Mesenchymal stem cell (in vitro differentiated cells and primary cell): Measurements from ENCODE around the gene EFEMP2.

Experiments
- DNase-seq: peaks from one replicate; pipeline ENCODE4 v3.0.0-alpha.2; 2013
- H2AFZ ChIP-seq: one replicate; pipeline ENCODE4 v1.6.1; 2013; ENCODE audit warnings: low read depth, mild to moderate bottlenecking, control low read depth, inconsistent platforms, low read length, moderate library complexity
- H2AK5ac ChIP-seq: 2 replicates; pipeline ENCODE4 v1.6.1; 2013; ENCODE audit warnings: low read length, moderate library complexity, mild to moderate bottlenecking, inconsistent platforms; ENCODE audit not compliant: severe bottlenecking
- H2BK120ac ChIP-seq: one replicate; pipeline ENCODE4 v1.6.1; 2013; ENCODE audit warnings: low read depth, mild to moderate bottlenecking, inconsistent platforms, low read length, moderate library complexity
- H2BK12ac ChIP-seq, 2 experiments: one replicate each; pipeline ENCODE4 v1.6.1; 2013; ENCODE audit warnings: inconsistent platforms in 2 of 2, low read length in 2 of 2, mild to moderate bottlenecking in 2 of 2, moderate library complexity in 2 of 2, control low read depth in 1 of 2
- H2BK15ac ChIP-seq: one replicate; pipeline ENCODE4 v1.6.1; 2013; ENCODE audit warnings: mild to moderate bottlenecking, low read depth, inconsistent platforms; ENCODE audit not compliant: poor library complexity, severe bottlenecking
- H2BK5ac ChIP-seq: 2 replicates; pipeline ENCODE4 v1.6.1; 2013; ENCODE audit warnings: low read depth, mild to moderate bottlenecking, low read length, control low read depth, inconsistent platforms; ENCODE audit not compliant: poor library complexity, severe bottlenecking
- H3K14ac ChIP-seq, 2 experiments: one replicate each; pipeline ENCODE4 v1.6.1; 2013; ENCODE audit warnings: inconsistent platforms in 2 of 2, low read length in 2 of 2, control low read depth in 1 of 2, mild to moderate bottlenecking in 1 of 2, moderate library complexity in 1 of 2
- H3K18ac ChIP-seq, 2 experiments: one replicate each; pipeline ENCODE4 v1.6.1; 2013; ENCODE audit warnings: inconsistent platforms in 2 of 2, low read length in 2 of 2, control low read depth in 1 of 2, low read depth in 1 of 2, mild to moderate bottlenecking in 1 of 2
- H3K23ac ChIP-seq, 2 experiments: one replicate each; pipeline ENCODE4 v1.6.1; 2013; ENCODE audit warnings: inconsistent platforms in 2 of 2, low read length in 2 of 2, mild to moderate bottlenecking in 2 of 2, moderate library complexity in 2 of 2, control low read depth in 1 of 2
- H3K27ac ChIP-seq: 2 replicates; pipeline ENCODE4 v1.5.1; 2013; ENCODE audit warnings: mild to moderate bottlenecking, moderate library complexity, low read length, control low read depth, inconsistent platforms; ENCODE audit not compliant: poor library complexity, severe bottlenecking
- H3K27me3 ChIP-seq, 2 experiments: 2 replicates each; pipeline versions ENCODE4 v1.6.1 to v1.7.0; 2013; ENCODE audit warnings: low read length in 2 of 2, mild to moderate bottlenecking in 2 of 2, moderate library complexity in 2 of 2, control low read depth in 1 of 2, inconsistent platforms in 1 of 2; ENCODE audit not compliant: control insufficient read depth in 1 of 2, insufficient read depth in 1 of 2
- H3K36me3 ChIP-seq, 2 experiments: 2 replicates each; pipeline versions ENCODE4 v1.6.1 to v1.7.0; 2013; ENCODE audit warnings: low read length in 2 of 2, control low read depth in 1 of 2, inconsistent platforms in 1 of 2, low read depth in 1 of 2, mild to moderate bottlenecking in 1 of 2; ENCODE audit not compliant: insufficient read depth in 2 of 2, control insufficient read depth in 1 of 2
- H3K4ac ChIP-seq, 2 experiments: one replicate each; pipeline ENCODE4 v1.6.1; 2013; ENCODE audit warnings: inconsistent platforms in 2 of 2, low read length in 2 of 2, mild to moderate bottlenecking in 2 of 2, moderate library complexity in 2 of 2, control low read depth in 1 of 2, low read depth in 1 of 2
- H3K4me1 ChIP-seq: 2 replicates; pipeline ENCODE4 v1.6.1; 2013; ENCODE audit warnings: low read depth, low read length, control low read depth; ENCODE audit not compliant: control insufficient read depth, insufficient read depth
- H3K4me2 ChIP-seq: 2 replicates; pipeline ENCODE4 v1.6.1; 2013; ENCODE audit warnings: low read length, mild to moderate bottlenecking, inconsistent platforms; ENCODE audit not compliant: poor library complexity, severe bottlenecking
- H3K4me3 ChIP-seq, 2 experiments: 2 replicates each; pipeline versions ENCODE4 v1.5.1 to v1.7.0; 2013; ENCODE audit warnings: low read length in 2 of 2, mild to moderate bottlenecking in 2 of 2, control low read depth in 1 of 2, low read depth in 1 of 2; ENCODE audit not compliant: insufficient read depth in 1 of 2
- H3K79me1 ChIP-seq: replicated peaks from 2 replicates; pipeline ENCODE4 v1.6.1; 2013; ENCODE audit warnings: mild to moderate bottlenecking, control low read depth, low read length, inconsistent platforms; ENCODE audit not compliant: poor library complexity, severe bottlenecking
- H3K9ac ChIP-seq: 2 replicates; pipeline ENCODE4 v1.7.0; 2013; ENCODE audit warnings: mild to moderate bottlenecking, low read length, moderate library complexity
- H3K9me3 ChIP-seq: 2 replicates; pipeline ENCODE4 v1.7.0; 2013; ENCODE audit warnings: mild to moderate bottlenecking, low read length; ENCODE audit not compliant: control insufficient read depth
- H4K8ac ChIP-seq: one replicate; pipeline ENCODE4 v1.6.1; 2013; ENCODE audit warnings: inconsistent platforms, mild to moderate bottlenecking, low read length, moderate library complexity
- H4K91ac ChIP-seq: one replicate; pipeline ENCODE4 v1.6.1; 2013; ENCODE audit warnings: mild to moderate bottlenecking, low read length, inconsistent platforms
- WGBS: methylation state at CpG from one replicate; pipeline ENCODE4 v1.1.7; 2013; ENCODE audit warnings: mixed read lengths; 5-methylcytosine and 5-hydroxymethylcytosine counted together

The EFEMP2 gene

GRCh38 chr11:65906602-65907001 is 34.0 kb upstream of the EFEMP2 start:
- no peak overlapping the region for H3K23ac ChIP-seq
- WGBS, result 55% methylated on average over 5 of the region's 5 CpGs

GRCh38 chr11:65903715-65904114 is 31.1 kb upstream of the EFEMP2 start:
- Histone ChIP-seq H2BK120ac (no peak overlapping the region), H3K27ac (peak overlapping the region; percentile 88), H3K27me3 (no peaks in the 10 kb centered on the region), H3K18ac (peak overlapping the region; percentile 67 to 74), H2BK15ac (no peak overlapping the region), H3K36me3 (no peaks in the 10 kb centered on the region), H2BK5ac (peak overlapping the region; percentile 21), H3K4me2 (no peak overlapping the region), H4K91ac (peak overlapping the region; percentile 91), H3K14ac (no peak overlapping the region), H4K8ac (peak overlapping the region; percentile 51), H3K9me3 (no peaks in the 10 kb centered on the region), H3K23ac (no peak overlapping the region), H3K4me3 (peak overlapping the region in 1 of 2 experiments; percentile 69), H3K79me1 (peaks cover 2% of the 10 kb centered on the region), H3K4me1 (peaks cover 24% of the 10 kb centered on the region), H2AK5ac (peak overlapping the region; percentile 15), H3K4ac (peak overlapping the region; percentile 53 to 72), H3K9ac (peak overlapping the region; percentile 78), H2BK12ac (peak overlapping the region; percentile 37 to 93), H2AFZ (no peak overlapping the region)
- WGBS, result 74% methylated on average over 8 of the region's 8 CpGs
- no peak for DNase-seq

More at GRCh38 chr11:65906602-65907001, 34.0 kb upstream of the EFEMP2 start:
- peak overlapping the region in 1 of 2 experiments; percentile 15 for H3K4ac ChIP-seq
- no peak overlapping the region for H2AFZ ChIP-seq
- H4K8ac ChIP-seq, result no peak overlapping the region
- no peak overlapping the region for H3K4me2 ChIP-seq
- no peaks in the 10 kb centered on the region for H3K9me3 ChIP-seq
- H3K18ac ChIP-seq, result no peak overlapping the region
- H3K27me3 ChIP-seq, result no peaks in the 10 kb centered on the region
- no peak overlapping the region for H2BK12ac ChIP-seq
- H2BK5ac ChIP-seq, result no peak overlapping the region
- peaks cover 2% of the 10 kb centered on the region for H3K79me1 ChIP-seq
- H3K4me3 ChIP-seq, result no peak overlapping the region
- no peak overlapping the region for H4K91ac ChIP-seq
- H2BK120ac ChIP-seq, result no peak overlapping the region
- no peak overlapping the region for H2BK15ac ChIP-seq
- H3K4me1 ChIP-seq, result peaks cover 28% of the 10 kb centered on the region
- no peak overlapping the region for H3K9ac ChIP-seq
- no peaks in the 10 kb centered on the region for H3K36me3 ChIP-seq
- H3K27ac ChIP-seq, result no peak overlapping the region
- DNase-seq, result no peak
- no peak overlapping the region for H2AK5ac ChIP-seq
- H3K14ac ChIP-seq, result no peak overlapping the region

- Histone ChIP-seq H4K91ac (peak overlapping the region; percentile 96), H3K4me3 (peak overlapping the region in 1 of 2 experiments; percentile 69), H3K9me3 (no peaks in the 10 kb centered on the region), H3K4me1 (peaks cover 26% of the 10 kb centered on the region), H3K36me3 (peaks cover 0 to 4% of the 10 kb centered on the region in 2 experiments), H2BK120ac (peak overlapping the region; percentile 29), H3K27me3 (no peaks in the 10 kb centered on the region), H3K18ac (peak overlapping the region; percentile 59 to 83), H3K27ac (peak overlapping the region; percentile 88), H3K79me1 (peaks cover 2% of the 10 kb centered on the region), H2BK5ac (peak overlapping the region; percentile 60), H3K4me2 (peak overlapping the region; percentile 38), H2BK15ac (peak overlapping the region; percentile 98), H2BK12ac (peak overlapping the region; percentile 98), H2AFZ (peak overlapping the region; percentile 24), H3K23ac (no peak overlapping the region), H2AK5ac (peak overlapping the region; percentile 71), H4K8ac (peak overlapping the region; percentile 79), H3K14ac (no peak overlapping the region), H3K9ac (peak overlapping the region; percentile 78), H3K4ac (peak overlapping the region; percentile 65 to 89)
- peak; percentile 95 for DNase-seq
- WGBS, result 0% methylated on average over 4 of the region's 5 CpGs
Measured at GRCh38 chr11:65903068-65903481, 30.5 kb upstream of the EFEMP2 start.

GRCh38 chr11:65900899-65901180 is 28.2 kb upstream of the EFEMP2 start:
- Histone ChIP-seq H2BK15ac (peak overlapping the region; percentile 20), H2BK120ac (no peak overlapping the region), H3K79me1 (peaks cover 2% of the 10 kb centered on the region), H3K36me3 (peaks cover 15 to 23% of the 10 kb centered on the region in 2 experiments), H3K4me3 (peak overlapping the region in 1 of 2 experiments; percentile 98), H2BK5ac (no peak overlapping the region), H3K27ac (peak overlapping the region; percentile 66), H3K4me2 (peak overlapping the region; percentile 92), H4K8ac (no peak overlapping the region), H3K4ac (no peak overlapping the region), H2BK12ac (peak overlapping the region in 1 of 2 experiments; percentile 52), H3K14ac (no peak overlapping the region), H4K91ac (no peak overlapping the region), H3K27me3 (no peaks in the 10 kb centered on the region), H2AFZ (no peak overlapping the region), H3K9me3 (no peaks in the 10 kb centered on the region), H3K4me1 (peaks cover 40% of the 10 kb centered on the region), H3K18ac (no peak overlapping the region), H2AK5ac (no peak overlapping the region), H3K23ac (no peak overlapping the region), H3K9ac (peak overlapping the region; percentile 67)
- 83% methylated on average over 8 of the region's 11 CpGs for WGBS
- DNase-seq, result no peak
